B cell (primary cell): ENCODE data around the gene DAO.

Experiments
- CTCF ChIP-seq: fragments of 200-600 bp; IDR thresholded peaks from one replicate; pipeline ENCODE4 v1.8.0; 2022; ENCODE audit warnings: antibody characterized with exemption, mild to moderate bottlenecking
- EZH2 ChIP-seq: IDR thresholded peaks from 2 replicates; pipeline ENCODE4 v1.6.1; 2012; ENCODE audit warnings: borderline replicate concordance, low read depth, mild to moderate bottlenecking, moderate library complexity, low read length; ENCODE audit not compliant: insufficient read depth, poor library complexity, severe bottlenecking

DNA sequence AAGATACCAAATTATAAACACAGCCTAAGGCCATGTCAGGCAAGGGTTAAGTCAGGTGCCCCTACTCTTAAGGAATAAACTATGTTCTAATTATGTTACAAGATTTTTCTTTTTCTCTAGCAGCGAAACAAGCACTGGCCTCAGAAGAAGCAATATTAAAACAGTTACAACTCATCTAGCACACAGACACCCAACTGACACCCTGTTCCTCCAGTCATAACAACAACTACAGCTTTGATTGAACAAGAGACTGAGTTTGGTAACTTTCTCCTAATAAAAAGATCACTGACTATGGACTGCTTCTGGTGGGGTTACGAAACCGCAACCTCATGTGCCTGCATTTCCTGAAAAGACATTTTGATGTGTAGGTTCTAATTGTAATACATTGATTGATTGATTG is 3.3 kb upstream of the DAO start:
- no peak for TF ChIP-seq CTCF
- TF ChIP-seq EZH2, result no peak
